Stimulated activated CD4-positive, alpha-beta T cell treated with anti-CD3 and anti-CD28 coated beads, Interleukin-4, amount 100 ng/mL, for 24 hours (primary cell): Measurements from ENCODE around the gene EPHA10.
"Not testable (repeated sequence)": the region's sequence is repeated elsewhere in the genome, so short reads cannot be mapped to it uniquely, and the experiment has no call there.

Experiments used
- DNase-seq: peaks from one replicate; pipeline ENCODE4 v3.0.0-alpha.2; 2020

EPHA10 gene

GRCh38 chr1:37708471-37708870 is 56.4 kb downstream of the EPHA10 start:
- DNase-seq = no peak

- DNase-seq = no peak
These were observed 59.5 kb downstream of the EPHA10 start for GRCh38 chr1:37705399-37705798.

- DNase-seq = no peak
These were observed 60.0 kb downstream of the EPHA10 start for GRCh38 chr1:37704966-37705365.

- no peak for DNase-seq
These were observed 61.9 kb downstream of the EPHA10 start for GRCh38 chr1:37703061-37703460.

- DNase-seq = no peak
These were observed 63.9 kb downstream of the EPHA10 start for GRCh38 chr1:37701051-37701450.

GRCh38 chr1:37699147-37699546 is 65.8 kb downstream of the EPHA10 start:
- no peak for DNase-seq

- DNase-seq = no peak
These were observed 67.2 kb downstream of the EPHA10 start for GRCh38 chr1:37697737-37698136.

GRCh38 chr1:37697090-37697489 is 67.8 kb downstream of the EPHA10 start:
- no peak for DNase-seq

GRCh38 chr1:37692834-37693175 is 72.1 kb downstream of the EPHA10 start:
- peak; percentile 15 for DNase-seq

- DNase-seq = peak; percentile 99
These were observed 72.7 kb downstream of the EPHA10 start, which contains the start of gene CDCA8 for GRCh38 chr1:37692078-37692833. Gene CDCA8 (plus strand): TSS chr1:37692516. CDS start chr1:37692691, 175 bp downstream.

GRCh38 chr1:37691497-37692077 is 73.3 kb downstream of the EPHA10 start:
- DNase-seq = peak; percentile 19

- no peak for DNase-seq
These were observed 76.0 kb downstream of the EPHA10 start for GRCh38 chr1:37688926-37689325.

GRCh38 chr1:37687764-37688163 is 77.2 kb downstream of the EPHA10 start:
- DNase-seq = not testable (repeated sequence)

GRCh38 chr1:37685722-37686121 is 79.2 kb downstream of the EPHA10 start:
- DNase-seq = no peak

GRCh38 chr1:37684182-37684581 is 80.7 kb downstream of the EPHA10 start:
- not testable (repeated sequence) for DNase-seq

- peak; percentile 82 for DNase-seq
These were observed 82.5 kb downstream of the EPHA10 start for GRCh38 chr1:37682334-37682987.

- DNase-seq = no peak
These were observed 84.0 kb downstream of the EPHA10 start for GRCh38 chr1:37680933-37681332.

- DNase-seq = no peak
These were observed 87.1 kb downstream of the EPHA10 start for GRCh38 chr1:37677808-37678207.

- no peak for DNase-seq
These were observed 87.8 kb downstream of the EPHA10 start for GRCh38 chr1:37677143-37677439.

- no peak for DNase-seq
These were observed 88.4 kb downstream of the EPHA10 start for GRCh38 chr1:37676281-37677142.

- peak; percentile 45 for DNase-seq
These were observed 91.0 kb downstream of the EPHA10 start for GRCh38 chr1:37673920-37674319.

GRCh38 chr1:37672136-37672870 is 92.6 kb downstream of the EPHA10 start:
- no peak for DNase-seq

- no peak for DNase-seq
These were observed 93.7 kb downstream of the EPHA10 start for GRCh38 chr1:37671261-37671660.
